Measurements from ENCODE around the gene MTHFSD.

Gene MTHFSD

GRCh38 chr16:86536621-86537020 is 18.4 kb downstream of the MTHFSD start:
- no peak for TF ChIP-seq CTCF (IDR thresholded peaks at IDR 0.05)
- Mint-ChIP-seq H3K9me3 (no peaks in the 10 kb centered on the region), H3K27me3 (ENCODE audit: low read depth, poor library complexity) (peaks cover 28% of the 10 kb centered on the region)

GRCh38 chr16:86534779-86535615 is 20.0 kb downstream of the MTHFSD start:
- H3K4me1 Mint-ChIP-seq = peaks cover 4% of the 10 kb centered on the region
- peaks cover 1% of the 10 kb centered on the region for H3K36me3 Mint-ChIP-seq (ENCODE audit: low read depth)
- no peak overlapping the region for H3K27ac Mint-ChIP-seq
- peaks cover 28% of the 10 kb centered on the region for H3K27me3 Mint-ChIP-seq (ENCODE audit: low read depth, poor library complexity)
- no peaks in the 10 kb centered on the region for H3K9me3 Mint-ChIP-seq
- DNase-seq = no peak
- TF ChIP-seq CTCF (IDR thresholded peaks at IDR 0.05) = no peak
- H3K4me3 Mint-ChIP-seq = no peak overlapping the region

More at GRCh38 chr16:86536621-86537020, 18.4 kb downstream of the MTHFSD start:
- H3K27ac Mint-ChIP-seq = no peak overlapping the region
- DNase-seq = no peak
- H3K4me1 Mint-ChIP-seq = no peaks in the 10 kb centered on the region
- H3K4me3 Mint-ChIP-seq = no peak overlapping the region
- no peaks in the 10 kb centered on the region for H3K36me3 Mint-ChIP-seq (ENCODE audit: low read depth)

- H3K4me1 Mint-ChIP-seq = peaks cover 10% of the 10 kb centered on the region
- H3K36me3 Mint-ChIP-seq (ENCODE audit: low read depth) = peaks cover 4% of the 10 kb centered on the region
- H3K27ac Mint-ChIP-seq = no peak overlapping the region
Observed at GRCh38 chr16:86533767-86534351, 21.2 kb downstream of the MTHFSD start.

GRCh38 chr16:86533076-86533475 is 22.0 kb downstream of the MTHFSD start:
- Mint-ChIP-seq H3K9me3 (no peaks in the 10 kb centered on the region), H3K4me1 (peaks cover 18% of the 10 kb centered on the region), H3K27me3 (ENCODE audit: low read depth, poor library complexity) (peaks cover 24% of the 10 kb centered on the region), H3K27ac (no peak overlapping the region), H3K4me3 (no peak overlapping the region), H3K36me3 (ENCODE audit: low read depth) (peaks cover 4% of the 10 kb centered on the region)
- no peak for DNase-seq
- TF ChIP-seq CTCF (IDR thresholded peaks at IDR 0.05) = no peak

More at GRCh38 chr16:86533767-86534351, 21.2 kb downstream of the MTHFSD start:
- no peak for DNase-seq
- no peak for TF ChIP-seq CTCF (IDR thresholded peaks at IDR 0.05)
- peaks cover 25% of the 10 kb centered on the region for H3K27me3 Mint-ChIP-seq (ENCODE audit: low read depth, poor library complexity)
- H3K4me3 Mint-ChIP-seq = no peak overlapping the region
- H3K9me3 Mint-ChIP-seq = no peaks in the 10 kb centered on the region

GRCh38 chr16:86532526-86532815 is 22.6 kb downstream of the MTHFSD start:
- Mint-ChIP-seq H3K4me3 (no peak overlapping the region), H3K36me3 (ENCODE audit: low read depth) (peaks cover 8% of the 10 kb centered on the region), H3K9me3 (peaks cover 3% of the 10 kb centered on the region), H3K27me3 (ENCODE audit: low read depth, poor library complexity) (peaks cover 30% of the 10 kb centered on the region), H3K4me1 (peaks cover 24% of the 10 kb centered on the region), H3K27ac (no peak overlapping the region)
- DNase-seq = no peak
- TF ChIP-seq CTCF (IDR thresholded peaks at IDR 0.05) = no peak
